ENCODE measurements around the gene ASAP2.

- TF ChIP-seq POLR2A (IDR thresholded peaks at IDR 0.05; ENCODE audit: low read depth, low read length) (no peak), POLR2AphosphoS5 (IDR thresholded peaks at IDR 0.05; ENCODE audit: low read depth, low read length) (no peak), TAF1 (IDR thresholded peaks at IDR 0.05; ENCODE audit: borderline replicate concordance, low read depth, low read length) (no peak)
Measured at GRCh38 chr2:9415516-9416169, 209.0 kb downstream of the ASAP2 start.
